Transverse colon (tissue), 4 donors: ENCODE measurements around the gene SAMD8. TPM values are rescaled to one million over a fixed set of nuclear protein-coding genes. Genes with fewer than 3 reads are reported as not detected.
"Not testable (repeated sequence)": the region's sequence is repeated elsewhere in the genome, so short reads cannot be mapped to it uniquely, and the experiment has no call there.

Experiments used
- DNase-seq: peaks from one replicate; pipeline ENCODE4 v3.0.0-alpha.2; 2019
- H3K27ac ChIP-seq, 4 donors: fragments of 200-600 bp; sonication (generic); 2 replicates each; pipeline ENCODE4 v1.5.1; 2016 to 2018; ENCODE audit warnings: inconsistent platforms in 4 of 4
- H3K27me3 ChIP-seq: fragments of 200-600 bp; sonication (generic); 2 replicates; pipeline ENCODE4 v1.5.1; 2017; ENCODE audit warnings: inconsistent platforms
- H3K36me3 ChIP-seq, 4 donors: fragments of 200-600 bp; sonication (generic); 2 replicates each; pipeline ENCODE4 v1.5.1; 2017 to 2019; ENCODE audit warnings: inconsistent platforms in 4 of 4
- H3K4me1 ChIP-seq, 4 donors: fragments of 200-600 bp; sonication (generic); 2 replicates each; pipeline ENCODE4 v1.5.1; 2017 to 2020; ENCODE audit warnings: inconsistent platforms in 4 of 4
- H3K4me3 ChIP-seq, 4 donors: fragments of 200-600 bp; sonication (generic); 1 replicate in 1 of 4; 2 replicates in 3 of 4; pipeline versions ENCODE4 v1.5.1 to v1.6.1; 2017 to 2019; ENCODE audit warnings: inconsistent platforms in 4 of 4
- H3K9me3 ChIP-seq, 2 donors: fragments of 200-600 bp; sonication (generic); 2 replicates each; pipeline ENCODE4 v1.5.1; 2017 to 2019; ENCODE audit warnings: inconsistent platforms in 2 of 2
- CTCF ChIP-seq, 5 experiments: fragments of 200-600 bp in 3 of 5; fragments of 450-650 bp in 2 of 5; sonication (generic) in 3 of 5; IDR thresholded peaks; 1 replicate in 2 of 5; 2 replicates in 3 of 5; pipeline ENCODE4 v1.5.1; 2016 to 2017; ENCODE audit warnings: antibody characterized with exemption in 5 of 5, inconsistent platforms in 3 of 5, mild to moderate bottlenecking in 2 of 5, moderate library complexity in 1 of 5
- EP300 ChIP-seq: sonication (generic); formaldehyde crosslinking; IDR thresholded peaks from one replicate; pipeline ENCODE4 v1.6.1; 2017; ENCODE audit warnings: antibody characterized with exemption, low read depth
- POLR2A ChIP-seq: fragments of 450-650 bp; IDR thresholded peaks from one replicate; pipeline ENCODE4 v1.6.1; 2016; ENCODE audit warnings: antibody characterized with exemption, mild to moderate bottlenecking, moderate library complexity
- POLR2AphosphoS5 ChIP-seq, 3 donors: sonication (generic); formaldehyde crosslinking; IDR thresholded peaks; one replicate each; pipeline ENCODE4 v1.6.1; 2016; ENCODE audit warnings: antibody characterized with exemption in 3 of 3
- WGBS, 2 donors: methylation state at CpG; one replicate each; pipeline ENCODE4 v1.1.5; 2018; ENCODE audit warnings: low coverage in 1 of 2; 5-methylcytosine and 5-hydroxymethylcytosine counted together
- in situ Hi-C, 4 donors: fragments of 200-750 bp; cut with MboI; loops; one replicate each; pipeline versions ENCODE4 v1.15.0 to v1.15.1; 2017; ENCODE audit warnings: low sequenced_read_pairs in 3 of 4, low pct_ligation_motif_present in 1 of 4, low pct_unique_long_range_greater_than_20kb in 1 of 4
- intact Hi-C: fragments of 100-400 bp; cut with DNase I; formaldehyde crosslinking; loops from one replicate; pipeline ENCODE4 v1.15.1; 2023; ENCODE audit warnings: low total_unique reads
- total RNA-seq, 4 donors: library from RNA; depleted of rRNA; stranded (reverse); fragments of >200 nt; gene quantifications; one replicate each; pipeline ENCODE4 v1.1.0, GENCODE V29; 2016

The SAMD8 gene
- total RNA-seq, 4 donors from 2014 or later = 4.6 to 26.6 (median 17.7) TPM

- TF ChIP-seq POLR2A (no peak), CTCF (IDR thresholded peaks at IDR 0.05) (no peak), POLR2AphosphoS5 (IDR thresholded peaks at IDR 0.05) (no peak), EP300 (no peak)
- Histone ChIP-seq H3K4me1 (peaks cover 0 to 36% (median 9%) of the 10 kb centered on the region in 4 donors), H3K4me3 (no peak overlapping the region), H3K27me3 (no peaks in the 10 kb centered on the region), H3K9me3 (no peaks in the 10 kb centered on the region), H3K27ac (no peak overlapping the region), H3K36me3 (no peaks in the 10 kb centered on the region)
- in situ Hi-C loops (loop anchor here in 1 of 4 donors (25.0 kb wide), 1 partner anchor 114 kb away; the partner anchor contains the start of gene COMTD1), intact Hi-C loops (no loop called here)
- no peak for DNase-seq
- 87% methylated on average over 4 of the region's 4 CpGs; no CpG with 5 or more reads in 1 of the 2 donors for WGBS, 2 donors
These were observed 11.7 kb downstream of the SAMD8 start for GRCh38 chr10:75123088-75123682.

GRCh38 chr10:75126277-75126676 is 14.8 kb downstream of the SAMD8 start:
- Histone ChIP-seq H3K27me3 (no peaks in the 10 kb centered on the region), H3K4me1 (peaks cover 0 to 30% (median 3%) of the 10 kb centered on the region in 4 donors), H3K9me3 (no peaks in the 10 kb centered on the region), H3K4me3 (no peak overlapping the region), H3K27ac (no peak overlapping the region), H3K36me3 (no peaks in the 10 kb centered on the region)
- no peak for TF ChIP-seq CTCF (IDR thresholded peaks at IDR 0.05)
- no peak for TF ChIP-seq POLR2AphosphoS5 (IDR thresholded peaks at IDR 0.05)
- no peak for TF ChIP-seq POLR2A
- TF ChIP-seq EP300 = no peak
- in situ Hi-C loops (no loop called here), intact Hi-C loops (no loop called here)
- 88 to 92% methylated on average over 2 of the region's 2 CpGs for WGBS, 2 donors
- DNase-seq = no peak

GRCh38 chr10:75127471-75127870 is 16.0 kb downstream of the SAMD8 start:
- TF ChIP-seq EP300 = no peak
- no peak for TF ChIP-seq POLR2AphosphoS5 (IDR thresholded peaks at IDR 0.05)
- no peak for TF ChIP-seq POLR2A
- no peak for TF ChIP-seq CTCF (IDR thresholded peaks at IDR 0.05)
- intact Hi-C loops = no loop called here
- no peak for DNase-seq
- Histone ChIP-seq H3K4me1 (peaks cover 0 to 22% (median 1%) of the 10 kb centered on the region in 4 donors), H3K9me3 (no peaks in the 10 kb centered on the region), H3K4me3 (no peak overlapping the region), H3K27ac (no peak overlapping the region), H3K36me3 (no peaks in the 10 kb centered on the region), H3K27me3 (no peaks in the 10 kb centered on the region)
- in situ Hi-C loops = no loop called here
- 21 to 35% methylated on average over 2 of the region's 2 CpGs for WGBS, 2 donors

GRCh38 chr10:75128985-75129384 is 17.5 kb downstream of the SAMD8 start:
- H3K4me3 ChIP-seq, DNase-seq, H3K27ac ChIP-seq, H3K27me3 ChIP-seq, H3K36me3 ChIP-seq, intact Hi-C loops, in situ Hi-C loops, H3K9me3 ChIP-seq: not testable (repeated sequence)
- H3K4me1 ChIP-seq = peaks cover 0 to 15% (median 0%) of the 10 kb centered on the region in 4 donors
- 85 to 100% methylated on average over 1 of the region's 1 CpG for WGBS, 2 donors

GRCh38 chr10:75129537-75129936 is 18.1 kb downstream of the SAMD8 start:
- Histone ChIP-seq H3K27ac (no peak overlapping the region), H3K9me3 (no peaks in the 10 kb centered on the region), H3K4me1 (peaks cover 0 to 15% (median 0%) of the 10 kb centered on the region in 4 donors), H3K36me3 (no peaks in the 10 kb centered on the region), H3K27me3 (no peaks in the 10 kb centered on the region), H3K4me3 (no peak overlapping the region)
- intact Hi-C loops (no loop called here), in situ Hi-C loops (no loop called here)
- DNase-seq = no peak
- WGBS, 2 donors = 33 to 59% methylated on average over 1 of the region's 1 CpG
- TF ChIP-seq POLR2AphosphoS5 (IDR thresholded peaks at IDR 0.05) = no peak

- H3K4me3 ChIP-seq, H3K36me3 ChIP-seq, H3K4me1 ChIP-seq, DNase-seq, intact Hi-C loops, H3K9me3 ChIP-seq, H3K27me3 ChIP-seq, in situ Hi-C loops, H3K27ac ChIP-seq: not testable (repeated sequence)
- 98 to 100% methylated on average over 3 of the region's 3 CpGs for WGBS, 2 donors
These were observed 22.2 kb downstream of the SAMD8 start for GRCh38 chr10:75133701-75134100.
